Neural progenitor cell (in vitro differentiated cells): Measurements from ENCODE around the gene WDR81. TPM values are rescaled to one million over a fixed set of nuclear protein-coding genes. Genes with fewer than 3 reads are reported as not detected.

Experiments used
- DNase-seq: peaks from one replicate; pipeline ENCODE4 v3.0.0-alpha.2; 2016; ENCODE audit warnings: low spot score
- H2AFZ ChIP-seq: fragments of 200-600 bp; sonication (generic); replicated peaks from 2 replicates; pipeline ENCODE4 v1.6.1; 2016; ENCODE audit warnings: antibody characterized with exemption
- H3F3A ChIP-seq: fragments of 200-600 bp; sonication (generic); 2 replicates; pipeline ENCODE4 v1.6.1; 2016; ENCODE audit warnings: antibody characterized with exemption, low read depth
- H3K27ac ChIP-seq: fragments of 200-600 bp; sonication (generic); 2 replicates; pipeline ENCODE4 v1.5.1; 2016; ENCODE audit warnings: mild to moderate bottlenecking
- H3K27me3 ChIP-seq: fragments of 200-600 bp; sonication (generic); 2 replicates; pipeline ENCODE4 v1.6.1; 2016; ENCODE audit warnings: mild to moderate bottlenecking, moderate library complexity
- H3K36me3 ChIP-seq: fragments of 200-600 bp; sonication (generic); 2 replicates; pipeline ENCODE4 v1.5.1; 2016
- H3K4me1 ChIP-seq: fragments of 200-600 bp; sonication (generic); 2 replicates; pipeline ENCODE4 v1.6.1; 2016; ENCODE audit warnings: mixed run types
- H3K4me2 ChIP-seq: fragments of 200-600 bp; sonication (generic); 2 replicates; pipeline ENCODE4 v1.6.1; 2016
- H3K4me3 ChIP-seq: fragments of 200-600 bp; sonication (generic); 2 replicates; pipeline ENCODE4 v1.5.1; 2016
- H3K79me2 ChIP-seq: fragments of 200-600 bp; sonication (generic); 2 replicates; pipeline ENCODE4 v1.6.1; 2016; ENCODE audit warnings: low read depth
- H3K9ac ChIP-seq: fragments of 200-600 bp; sonication (generic); 2 replicates; pipeline ENCODE4 v1.6.1; 2016
- H3K9me3 ChIP-seq: fragments of 200-600 bp; sonication (generic); 2 replicates; pipeline ENCODE4 v1.5.1; 2016; ENCODE audit warnings: low read depth
- H4K20me1 ChIP-seq: fragments of 200-600 bp; sonication (generic); 2 replicates; pipeline ENCODE4 v1.6.1; 2016; ENCODE audit warnings: low read depth
- H3K27ac Mint-ChIP-seq: 3 replicates; pipeline ENCODE4 v1.8.0; 2021; ENCODE audit warnings: mixed read lengths
- H3K27me3 Mint-ChIP-seq: 2 replicates; pipeline ENCODE4 v1.8.0; 2022; ENCODE audit warnings: low read depth, mild to moderate bottlenecking, inconsistent platforms, moderate library complexity, mixed read lengths; ENCODE audit not compliant: insufficient read depth
- H3K36me3 Mint-ChIP-seq: 3 replicates; pipeline ENCODE4 v1.8.0; 2021; ENCODE audit warnings: mixed read lengths
- H3K4me1 Mint-ChIP-seq: 3 replicates; pipeline ENCODE4 v1.8.0; 2021; ENCODE audit warnings: mixed read lengths
- H3K4me3 Mint-ChIP-seq: 3 replicates; pipeline ENCODE4 v1.8.0; 2021; ENCODE audit warnings: mild to moderate bottlenecking, moderate library complexity, mixed read lengths
- H3K9me3 Mint-ChIP-seq: 3 replicates; pipeline ENCODE4 v1.8.0; 2020; ENCODE audit warnings: mixed read lengths
- EZH2 ChIP-seq: fragments of 200-600 bp; sonication (generic); IDR thresholded peaks from 2 replicates; pipeline ENCODE4 v1.6.1; 2017; ENCODE audit warnings: antibody characterized with exemption, mild to moderate bottlenecking, moderate library complexity
- EZH2phosphoT487 ChIP-seq: fragments of 200-600 bp; sonication (generic); IDR thresholded peaks from 2 replicates; pipeline ENCODE4 v1.6.1; 2017; ENCODE audit warnings: antibody characterized with exemption
- total RNA-seq: library from RNA; depleted of rRNA; stranded (reverse); fragments of >200 nt; gene quantifications from 2 replicates; pipeline ENCODE4 v1.2.3, GENCODE V29; 2015; ENCODE audit warnings: low replicate concordance
- TF ChIP-seq, protein P1 (sequence below): fragments of 200-600 bp; sonication (generic); IDR thresholded peaks from 2 replicates; pipeline ENCODE4 v1.5.1; 2017; ENCODE audit warnings: antibody characterized with exemption, mild to moderate bottlenecking

Gene WDR81
- total RNA-seq, 1 donor from 2014 or later, result 1.9 TPM

DNA sequence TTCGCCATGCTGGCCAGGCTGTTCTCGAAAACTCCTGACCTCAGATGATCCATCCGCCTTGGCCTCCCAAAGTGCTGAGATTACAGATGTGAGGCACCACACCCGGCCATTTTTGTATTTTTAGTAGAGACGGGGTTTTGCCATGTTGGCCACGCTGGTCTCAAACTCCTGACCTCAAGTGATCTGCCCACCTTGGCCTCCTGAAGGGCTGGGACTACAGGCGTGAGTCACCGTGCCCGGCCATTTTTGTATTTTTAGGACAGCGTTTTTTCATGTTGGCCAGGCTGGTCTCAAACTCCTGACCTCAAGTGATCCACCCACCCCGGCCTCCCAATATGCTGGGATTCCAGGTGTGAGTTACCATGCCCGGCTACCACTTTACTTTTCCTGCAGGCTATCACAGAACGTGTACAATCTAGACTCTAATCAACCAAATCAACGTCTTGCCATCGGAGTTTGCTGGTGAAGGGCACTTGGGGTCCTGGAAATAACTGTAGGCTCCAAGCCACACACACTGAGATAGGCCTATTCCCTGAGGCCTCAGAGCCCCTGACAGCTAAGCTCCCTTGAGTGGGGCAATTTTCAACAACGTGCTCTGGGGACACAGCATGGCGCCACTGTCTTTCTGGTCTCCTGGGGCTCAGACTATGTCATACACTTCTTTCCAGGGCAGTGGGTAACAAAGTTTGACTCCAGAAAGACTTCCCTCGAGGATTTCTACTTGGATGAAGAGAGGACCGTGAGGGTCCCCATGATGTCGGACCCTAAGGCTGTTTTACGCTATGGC, 50.1 kb downstream of the WDR81 start:
- no peaks in the 10 kb centered on the region for H3K79me2 ChIP-seq
- no peaks in the 10 kb centered on the region for H3K4me1 ChIP-seq
- H3K4me3 ChIP-seq, result no peak overlapping the region
- H3K27me3 Mint-ChIP-seq, result peaks cover 5% of the 10 kb centered on the region
- no peak overlapping the region for H3K4me3 Mint-ChIP-seq
- peak overlapping the region; percentile 16 for H3K9ac ChIP-seq
- H3K27me3 ChIP-seq, result no peaks in the 10 kb centered on the region
- H3F3A ChIP-seq, result peaks cover 2% of the 10 kb centered on the region
- no peak overlapping the region for H2AFZ ChIP-seq
- H3K4me2 ChIP-seq, result no peak overlapping the region
- H3K9me3 Mint-ChIP-seq, result no peaks in the 10 kb centered on the region
- no peak overlapping the region for H3K27ac ChIP-seq
- H3K27ac Mint-ChIP-seq, result peak overlapping the region; percentile 74
- H4K20me1 ChIP-seq, result no peaks in the 10 kb centered on the region
- no peaks in the 10 kb centered on the region for H3K9me3 ChIP-seq
- H3K36me3 ChIP-seq, result no peaks in the 10 kb centered on the region
- DNase-seq, result no peak
- H3K4me1 Mint-ChIP-seq, result peaks cover 2% of the 10 kb centered on the region
- TF ChIP-seq, protein P1, sequence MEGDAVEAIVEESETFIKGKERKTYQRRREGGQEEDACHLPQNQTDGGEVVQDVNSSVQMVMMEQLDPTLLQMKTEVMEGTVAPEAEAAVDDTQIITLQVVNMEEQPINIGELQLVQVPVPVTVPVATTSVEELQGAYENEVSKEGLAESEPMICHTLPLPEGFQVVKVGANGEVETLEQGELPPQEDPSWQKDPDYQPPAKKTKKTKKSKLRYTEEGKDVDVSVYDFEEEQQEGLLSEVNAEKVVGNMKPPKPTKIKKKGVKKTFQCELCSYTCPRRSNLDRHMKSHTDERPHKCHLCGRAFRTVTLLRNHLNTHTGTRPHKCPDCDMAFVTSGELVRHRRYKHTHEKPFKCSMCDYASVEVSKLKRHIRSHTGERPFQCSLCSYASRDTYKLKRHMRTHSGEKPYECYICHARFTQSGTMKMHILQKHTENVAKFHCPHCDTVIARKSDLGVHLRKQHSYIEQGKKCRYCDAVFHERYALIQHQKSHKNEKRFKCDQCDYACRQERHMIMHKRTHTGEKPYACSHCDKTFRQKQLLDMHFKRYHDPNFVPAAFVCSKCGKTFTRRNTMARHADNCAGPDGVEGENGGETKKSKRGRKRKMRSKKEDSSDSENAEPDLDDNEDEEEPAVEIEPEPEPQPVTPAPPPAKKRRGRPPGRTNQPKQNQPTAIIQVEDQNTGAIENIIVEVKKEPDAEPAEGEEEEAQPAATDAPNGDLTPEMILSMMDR, result no peak
- TF ChIP-seq EZH2, result no peak
- TF ChIP-seq EZH2phosphoT487, result no peak
- peaks cover 21% of the 10 kb centered on the region for H3K36me3 Mint-ChIP-seq

DNA sequence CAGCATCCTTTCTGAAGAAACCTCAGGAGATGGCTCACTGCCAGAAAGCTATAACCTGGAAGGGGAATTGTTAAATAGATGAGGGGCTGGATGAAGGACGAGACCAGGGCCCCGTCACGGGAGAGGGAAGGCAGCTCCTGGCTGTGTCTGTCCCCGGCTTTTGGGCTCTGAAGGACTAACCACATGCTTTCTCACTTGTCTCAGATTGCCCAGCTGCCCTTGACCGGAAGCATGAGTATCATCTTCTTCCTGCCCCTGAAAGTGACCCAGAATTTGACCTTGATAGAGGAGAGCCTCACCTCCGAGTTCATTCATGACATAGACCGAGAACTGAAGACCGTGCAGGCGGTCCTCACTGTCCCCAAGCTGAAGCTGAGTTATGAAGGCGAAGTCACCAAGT, 51.8 kb downstream of the WDR81 start:
- no peak overlapping the region for H3K27ac Mint-ChIP-seq
- H3K27me3 ChIP-seq, result no peaks in the 10 kb centered on the region
- no peak overlapping the region for H3K4me3 Mint-ChIP-seq
- no peaks in the 10 kb centered on the region for H3K9me3 Mint-ChIP-seq
- no peaks in the 10 kb centered on the region for H3K36me3 ChIP-seq
- H3F3A ChIP-seq, result no peaks in the 10 kb centered on the region
- no peak for TF ChIP-seq EZH2
- TF ChIP-seq EZH2phosphoT487, result no peak
- TF ChIP-seq, protein P1, result no peak
- peaks cover 2% of the 10 kb centered on the region for H3K27me3 Mint-ChIP-seq
- H3K9me3 ChIP-seq, result no peaks in the 10 kb centered on the region
- no peak overlapping the region for H3K4me3 ChIP-seq
- no peak for DNase-seq
- H3K36me3 Mint-ChIP-seq, result peaks cover 21% of the 10 kb centered on the region
- no peak overlapping the region for H3K27ac ChIP-seq
- peaks cover 2% of the 10 kb centered on the region for H3K4me1 Mint-ChIP-seq
- H3K4me2 ChIP-seq, result no peak overlapping the region
- no peak overlapping the region for H2AFZ ChIP-seq
- no peaks in the 10 kb centered on the region for H3K4me1 ChIP-seq
- no peaks in the 10 kb centered on the region for H3K79me2 ChIP-seq
- no peak overlapping the region for H3K9ac ChIP-seq
- H4K20me1 ChIP-seq, result no peaks in the 10 kb centered on the region

DNA sequence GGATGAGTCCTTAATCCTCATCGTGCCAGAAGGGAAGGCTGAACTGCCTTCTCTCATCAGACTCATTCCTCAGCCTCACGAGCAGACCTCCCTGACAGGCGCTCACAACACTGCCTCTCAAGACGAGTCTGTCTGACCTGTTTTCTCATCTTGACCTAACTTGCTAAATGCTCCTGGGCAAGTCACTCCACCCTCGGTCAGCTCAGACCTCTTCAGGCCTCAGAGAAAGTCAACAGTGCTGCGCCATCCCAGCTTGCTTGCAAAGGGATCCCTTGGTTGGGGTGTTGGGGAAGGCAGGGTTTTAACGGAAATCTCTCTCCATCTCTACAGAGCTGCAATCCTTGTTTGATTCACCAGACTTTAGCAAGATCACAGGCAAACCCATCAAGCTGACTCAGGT, 52.4 kb downstream of the WDR81 start:
- Mint-ChIP-seq H3K27me3 (peaks cover 2% of the 10 kb centered on the region), H3K4me1 (peaks cover 2% of the 10 kb centered on the region), H3K27ac (no peak overlapping the region), H3K9me3 (no peaks in the 10 kb centered on the region), H3K4me3 (peak overlapping the region; percentile 41), H3K36me3 (peaks cover 22% of the 10 kb centered on the region)
- H3K4me3 ChIP-seq, result no peak overlapping the region
- no peaks in the 10 kb centered on the region for H3K36me3 ChIP-seq
- no peaks in the 10 kb centered on the region for H3K79me2 ChIP-seq
- H3K27ac ChIP-seq, result no peak overlapping the region
- no peak for DNase-seq
- no peak overlapping the region for H3K4me2 ChIP-seq
- no peaks in the 10 kb centered on the region for H3F3A ChIP-seq
- H3K9me3 ChIP-seq, result no peaks in the 10 kb centered on the region
- H3K4me1 ChIP-seq, result no peaks in the 10 kb centered on the region
- no peak overlapping the region for H2AFZ ChIP-seq
- H3K9ac ChIP-seq, result no peak overlapping the region
- no peaks in the 10 kb centered on the region for H4K20me1 ChIP-seq
- TF ChIP-seq, protein P1, result no peak
- TF ChIP-seq EZH2phosphoT487, result no peak
- TF ChIP-seq EZH2, result no peak
- H3K27me3 ChIP-seq, result no peaks in the 10 kb centered on the region
